ENCODE data around the gene ORAI3. TPM values are rescaled to one million over a fixed set of nuclear protein-coding genes. Genes with fewer than 3 reads are reported as not detected.

Gene ORAI3
- 10 to 100 TPM in 1 of 2 experiments, 1 to 10 TPM in 1; 7.6 to 10.9 TPM for total RNA-seq

- CTCF ChIA-PET, result interaction anchor here (1.3 to 2.4 kb wide), 5 partner anchors 8 to 194 kb away, joined by 4 to 14 read pairs (median 8); partner anchors contain the start of gene HSD3B7
- POLR2A ChIA-PET, result interaction anchor here (1.0 to 1.9 kb wide), 6 partner anchors 10 to 144 kb away, joined by 3 to 8 read pairs (median 4); partner anchors contain the start of genes ZNF646 and ZNF668
- intact Hi-C loops (cut with micrococcal nuclease), result no loop called here
- no peak for TF ChIP-seq CTCF (IDR thresholded peaks at IDR 0.05)
- ATAC-seq (peak; percentile 35), DNase-seq (peak; percentile 57)
- no peaks in the 10 kb centered on the region for H3K27me3 Mint-ChIP-seq
- no peaks in the 10 kb centered on the region for H3K9me3 Mint-ChIP-seq
- peak within 1 kb of the TSS; percentile 84 for H3K27ac Mint-ChIP-seq
- peaks cover 13% of the 10 kb centered on the region for H3K36me3 Mint-ChIP-seq (ENCODE audit: low read depth)
- peaks cover 21% of the 10 kb centered on the region for H3K4me1 Mint-ChIP-seq (ENCODE audit: low read depth)
- peak within 1 kb of the TSS; percentile 90 for H3K4me3 Mint-ChIP-seq
Observed at GRCh38 chr16:30948667-30949649, at the start of gene ORAI3. ORAI3 (plus strand) TSS chr16:30949068; CDS start chr16:30949290, 222 bp downstream.

DNA sequence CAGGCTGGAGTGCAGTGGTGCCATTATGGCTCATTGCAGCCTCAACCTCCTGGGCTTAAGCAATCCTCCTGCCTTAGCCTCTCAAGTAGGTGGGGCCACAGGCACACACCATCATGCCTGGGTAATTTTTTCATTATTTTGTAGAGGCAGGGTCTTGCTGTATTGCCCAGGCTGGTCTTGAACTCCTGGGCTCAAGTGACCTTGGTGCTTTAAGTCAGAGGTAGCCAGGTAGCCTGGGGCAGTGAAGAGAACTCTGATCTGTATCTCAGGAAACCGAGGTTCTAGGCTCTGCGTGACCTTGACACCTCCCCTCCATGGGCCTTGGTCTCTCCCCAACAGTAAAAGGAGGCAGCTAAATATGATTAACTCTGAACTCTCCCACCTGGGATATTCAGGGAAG, 49.1 kb upstream of the ORAI3 start:
- H3K36me3 Mint-ChIP-seq (ENCODE audit: low read depth), result peaks cover 4% of the 10 kb centered on the region
- no peak overlapping the region for H3K4me3 Mint-ChIP-seq
- no peak overlapping the region for H3K27ac Mint-ChIP-seq
- CTCF ChIA-PET, result interaction anchor here (3.2 to 4.4 kb wide), 2 partner anchors 55 to 93 kb away, joined by 16 to 120 read pairs; no protein-coding TSS in a partner anchor
- POLR2A ChIA-PET, result interaction anchor here (0.8 kb wide), 1 partner anchor 38 kb away, joined by 4 read pairs; no protein-coding TSS in a partner anchor
- H3K4me1 Mint-ChIP-seq (ENCODE audit: low read depth), result peaks cover 39% of the 10 kb centered on the region
- DNase-seq, result no peak
- no peaks in the 10 kb centered on the region for H3K27me3 Mint-ChIP-seq
- TF ChIP-seq CTCF (IDR thresholded peaks at IDR 0.05), result no peak
- H3K9me3 Mint-ChIP-seq, result peaks cover 3% of the 10 kb centered on the region
- intact Hi-C loops (cut with micrococcal nuclease), result loop anchor here (10.0 kb wide), 1 partner anchor 245 kb away; the partner anchor contains the start of genes FBRS and PRR14
- no peak for ATAC-seq

GRCh38 chr16:30900588-30900987, 48.3 kb upstream of the ORAI3 start:
- no peak overlapping the region for H3K27ac Mint-ChIP-seq
- intact Hi-C loops (cut with micrococcal nuclease), result no loop called here
- no peak overlapping the region for H3K4me3 Mint-ChIP-seq
- CTCF ChIA-PET, result interaction anchor here (0.6 to 4.4 kb wide), 13 partner anchors 8 to 251 kb away, joined by 3 to 120 read pairs (median 8); partner anchors contain the start of gene BCL7C
- POLR2A ChIA-PET, result interaction anchor here (0.6 to 3.3 kb wide), 6 partner anchors 22 to 297 kb away, joined by 3 to 33 read pairs (median 3); no protein-coding TSS in a partner anchor
- no peak for DNase-seq
- TF ChIP-seq CTCF (IDR thresholded peaks at IDR 0.05), result no peak
- H3K4me1 Mint-ChIP-seq (ENCODE audit: low read depth), result peaks cover 37% of the 10 kb centered on the region
- no peak for ATAC-seq
- H3K36me3 Mint-ChIP-seq (ENCODE audit: low read depth), result peaks cover 4% of the 10 kb centered on the region
- H3K27me3 Mint-ChIP-seq, result no peaks in the 10 kb centered on the region
- H3K9me3 Mint-ChIP-seq, result peaks cover 3% of the 10 kb centered on the region

DNA sequence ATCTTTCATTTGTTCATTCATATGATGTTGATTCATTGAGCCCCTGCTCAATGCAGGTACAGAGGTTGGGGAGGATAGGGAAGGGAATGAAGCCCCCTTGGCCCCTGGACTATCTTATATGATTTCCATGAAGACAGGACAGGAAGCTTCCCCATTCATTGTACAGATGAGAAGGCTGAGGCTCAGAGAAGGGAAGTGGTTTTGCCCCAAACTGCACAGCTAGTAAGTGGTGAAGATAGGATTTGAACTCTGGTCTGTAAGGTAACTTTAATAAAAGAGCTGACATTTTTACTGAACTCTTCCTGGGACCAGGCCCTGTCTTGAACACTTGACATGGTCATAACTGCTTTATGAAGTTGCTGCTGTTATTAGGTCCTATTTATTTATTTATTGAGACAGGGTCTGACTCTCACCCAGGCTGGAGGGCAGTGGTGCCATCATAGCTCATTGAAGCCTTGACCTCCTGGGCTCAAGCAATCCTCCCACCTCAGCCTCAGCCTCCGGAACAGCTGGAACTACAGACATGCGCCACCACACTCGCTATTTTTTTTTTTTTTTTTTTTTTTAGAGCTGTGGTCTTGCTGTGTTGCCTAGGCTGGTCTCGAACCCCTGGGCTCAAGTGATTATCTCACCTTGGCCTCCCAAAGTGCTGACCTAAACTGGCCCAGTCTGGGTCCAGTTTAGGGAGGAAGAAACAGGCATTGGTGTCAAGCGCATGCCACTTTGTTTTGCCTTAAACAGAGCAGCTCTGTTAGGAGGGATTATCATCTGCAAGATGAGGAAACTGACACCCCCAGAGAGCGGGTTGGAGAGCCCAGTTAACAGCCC, 47.5 kb upstream of the ORAI3 start:
- intact Hi-C loops (cut with micrococcal nuclease), result no loop called here
- Mint-ChIP-seq H3K9me3 (peaks cover 3% of the 10 kb centered on the region), H3K27ac (peak overlapping the region; percentile 79), H3K27me3 (no peaks in the 10 kb centered on the region), H3K36me3 (ENCODE audit: low read depth) (peaks cover 4% of the 10 kb centered on the region), H3K4me3 (peak overlapping the region; percentile 70), H3K4me1 (ENCODE audit: low read depth) (peaks cover 29% of the 10 kb centered on the region)
- CTCF ChIA-PET, result interaction anchor here (0.9 to 4.4 kb wide), 31 partner anchors 9 to 207 kb away, joined by 3 to 120 read pairs (median 6); partner anchors contain the start of gene BCL7C
- peak; percentile 7 for TF ChIP-seq CTCF (IDR thresholded peaks at IDR 0.05)
- POLR2A ChIA-PET, result interaction anchor here (0.6 to 3.3 kb wide), 12 partner anchors 8 to 296 kb away, joined by 3 to 33 read pairs (median 3); partner anchors contain the start of genes BCL7C and PHKG2
- DNase-seq (peak; percentile 27), ATAC-seq (no peak)
